ENCODE data around the gene CTPS1. TPM values are rescaled to one million over a fixed set of nuclear protein-coding genes. Genes with fewer than 3 reads are reported as not detected.

CTPS1 gene
- total and polyA plus RNA-seq, 2 experiments from 2014 or later, result 18.7 to 38.0 TPM

GRCh38 chr1:40978886-40979240 lies 633 bp upstream of the CTPS1 start:
- DNase-seq (ENCODE audit: low read depth in 1 of 2, low spot score in 1 of 2), result no peak

GRCh38 chr1:40980068-40980452 lies 564 bp downstream of the CTPS1 start:
- peaks cover 10% of the 10 kb centered on the region for H3K4me1 ChIP-seq (ENCODE audit: low read depth)
- no peaks in the 10 kb centered on the region for H3K27me3 ChIP-seq
- no peaks in the 10 kb centered on the region for H3K9me3 ChIP-seq (ENCODE audit: low read depth)
- TF ChIP-seq CTCF (IDR thresholded peaks at IDR 0.05; ENCODE audit: low read depth, low read length), result no peak
- H3K27ac ChIP-seq, result peak overlapping the region; percentile 94
- peak overlapping the region; percentile 51 for H3K4me3 ChIP-seq
- DNase-seq (ENCODE audit: low read depth in 1 of 2, low spot score in 1 of 2), result no peak
- peaks cover 8% of the 10 kb centered on the region for H3K36me3 ChIP-seq

More at GRCh38 chr1:40978886-40979240, 633 bp upstream of the CTPS1 start:
- Histone ChIP-seq H3K27me3 (no peaks in the 10 kb centered on the region), H3K4me1 (ENCODE audit: low read depth) (peaks cover 10% of the 10 kb centered on the region), H3K27ac (no peak overlapping the region), H3K9me3 (ENCODE audit: low read depth) (no peaks in the 10 kb centered on the region), H3K4me3 (peak overlapping the region; percentile 51), H3K36me3 (no peaks in the 10 kb centered on the region)
- no peak for TF ChIP-seq CTCF (IDR thresholded peaks at IDR 0.05; ENCODE audit: low read depth, low read length)

DNA sequence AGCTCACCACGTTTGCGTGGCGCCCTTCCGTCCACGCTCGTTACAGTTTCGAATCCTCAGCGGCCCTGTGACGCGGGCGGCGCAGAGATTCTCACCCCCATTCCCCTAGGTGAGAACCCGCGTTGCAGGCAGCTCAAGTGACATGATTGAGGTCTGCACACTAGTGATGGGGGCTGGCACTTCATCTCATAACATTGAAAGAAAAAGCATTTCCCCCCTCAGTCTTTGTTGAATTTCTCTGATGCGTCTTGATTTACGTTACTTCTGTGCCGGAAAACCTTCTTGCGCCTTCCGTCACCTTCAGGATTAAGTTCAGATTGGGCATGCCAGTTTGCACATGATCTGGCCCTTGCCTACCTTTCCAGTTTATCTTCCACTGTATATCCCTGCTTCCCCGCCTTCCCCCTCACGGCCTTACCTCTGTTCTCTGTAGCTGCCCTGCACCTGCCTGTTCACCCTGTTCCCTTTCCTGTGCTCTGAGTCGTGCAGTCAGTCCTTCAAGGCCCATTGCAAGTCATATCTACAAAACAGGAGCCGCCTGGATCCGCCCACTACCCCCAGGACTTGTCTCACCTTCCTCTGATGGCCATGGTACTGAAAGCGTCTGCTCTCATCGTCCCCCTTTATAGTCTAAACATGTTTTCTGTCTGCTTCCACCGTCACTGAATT lies 1.1 kb downstream of the CTPS1 start:
- Histone ChIP-seq H3K27ac (peak overlapping the region; percentile 94), H3K4me3 (peak overlapping the region; percentile 51), H3K27me3 (no peaks in the 10 kb centered on the region), H3K36me3 (peaks cover 8% of the 10 kb centered on the region), H3K4me1 (ENCODE audit: low read depth) (peaks cover 10% of the 10 kb centered on the region), H3K9me3 (ENCODE audit: low read depth) (no peaks in the 10 kb centered on the region)
- no peak for TF ChIP-seq CTCF (IDR thresholded peaks at IDR 0.05; ENCODE audit: low read depth, low read length)
- no peak for DNase-seq (ENCODE audit: low read depth in 1 of 2, low spot score in 1 of 2)

DNA sequence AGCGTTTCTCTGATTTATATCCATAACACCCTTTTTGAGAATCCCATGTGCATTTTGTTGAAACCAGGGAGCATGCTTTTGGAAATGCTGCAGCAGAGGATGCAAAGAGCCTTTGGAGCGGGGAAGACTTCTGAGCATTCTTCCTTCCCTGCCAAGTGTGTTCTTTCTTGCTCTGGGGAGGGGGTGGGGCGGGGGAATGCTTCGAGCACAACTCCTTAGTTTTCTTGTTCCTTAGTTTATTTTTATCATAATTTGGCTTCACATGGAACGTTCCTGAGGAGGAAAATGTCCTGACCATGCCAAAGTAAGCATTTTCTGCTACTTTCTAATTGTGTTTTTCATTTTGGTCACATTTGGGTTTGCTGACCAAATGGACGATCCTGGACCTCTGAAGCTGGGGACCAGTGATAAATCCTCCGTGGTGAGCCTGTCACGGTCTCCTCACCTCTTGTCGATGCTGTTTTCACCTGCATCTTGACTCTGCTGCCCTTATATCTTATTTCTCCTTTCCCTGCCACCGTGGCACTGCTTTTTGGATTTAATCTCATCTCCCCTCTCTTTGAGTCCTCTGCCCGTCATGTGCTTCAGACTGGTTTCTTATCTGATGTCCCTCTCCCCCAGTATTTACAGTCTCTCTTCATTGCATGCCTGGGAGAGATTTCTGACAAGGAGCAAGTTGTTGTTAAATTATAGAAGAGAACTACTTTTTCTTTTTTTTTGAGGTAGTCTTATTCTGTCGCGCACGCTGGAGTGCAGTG lies 2.4 kb downstream of the CTPS1 start:
- no peak for TF ChIP-seq CTCF (IDR thresholded peaks at IDR 0.05; ENCODE audit: low read depth, low read length)
- peak in 1 of 2 donors; percentile 54 for DNase-seq (ENCODE audit: low read depth in 1 of 2, low spot score in 1 of 2)
- Histone ChIP-seq H3K4me1 (ENCODE audit: low read depth) (peaks cover 12% of the 10 kb centered on the region), H3K27ac (no peak overlapping the region), H3K27me3 (no peaks in the 10 kb centered on the region), H3K36me3 (peaks cover 8% of the 10 kb centered on the region), H3K4me3 (no peak overlapping the region), H3K9me3 (ENCODE audit: low read depth) (no peaks in the 10 kb centered on the region)

DNA sequence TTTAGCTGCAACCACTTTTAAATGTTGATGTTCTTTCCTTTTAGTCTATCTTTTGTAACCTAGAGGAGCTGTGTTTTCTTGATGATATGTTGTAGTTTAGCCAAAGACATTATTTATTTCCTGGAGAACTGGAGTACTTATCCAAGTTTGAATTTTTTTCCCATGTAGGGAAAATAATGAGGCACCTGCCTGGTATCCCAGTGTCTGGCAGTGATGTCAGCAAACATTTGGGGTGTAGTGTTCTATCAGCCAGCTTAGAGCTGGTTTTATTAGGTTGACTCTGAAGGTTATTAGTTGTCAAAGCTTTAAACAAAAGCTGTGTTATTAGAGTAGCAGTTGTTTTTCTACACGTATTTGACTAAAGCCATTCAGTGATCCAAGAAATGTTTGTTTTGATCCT lies 3.2 kb downstream of the CTPS1 start:
- H3K4me3 ChIP-seq, result no peak overlapping the region
- H3K36me3 ChIP-seq, result peaks cover 8% of the 10 kb centered on the region
- H3K4me1 ChIP-seq (ENCODE audit: low read depth), result peaks cover 16% of the 10 kb centered on the region
- TF ChIP-seq CTCF (IDR thresholded peaks at IDR 0.05; ENCODE audit: low read depth, low read length), result no peak
- no peaks in the 10 kb centered on the region for H3K9me3 ChIP-seq (ENCODE audit: low read depth)
- no peaks in the 10 kb centered on the region for H3K27me3 ChIP-seq
- H3K27ac ChIP-seq, result no peak overlapping the region
- DNase-seq (ENCODE audit: low read depth in 1 of 2, low spot score in 1 of 2), result no peak

Measured in cardiac muscle cell (in vitro differentiated cells and primary cell).